HK-2 (cell line): Measurements from ENCODE around the gene TRIM32.
A peak's percentile ranks its signal among the peaks of the same experiment; 100 is the strongest.

Source experiments
- DNase-seq: peaks from one replicate; pipeline ENCODE4 v3.0.0-alpha.2; 2018; ENCODE audit not compliant: unreplicated experiment

TRIM32 gene

GRCh38 chr9:116705531-116705930 lies 18.4 kb downstream of the TRIM32 start:
- no peak for DNase-seq

GRCh38 chr9:116706310-116707290 lies 19.5 kb downstream of the TRIM32 start:
- DNase-seq: no peak

- DNase-seq: no peak
These were observed 25.7 kb downstream of the TRIM32 start for GRCh38 chr9:116712781-116713180.

GRCh38 chr9:116713271-116713670 lies 26.2 kb downstream of the TRIM32 start:
- no peak for DNase-seq

- no peak for DNase-seq
These were observed 28.6 kb downstream of the TRIM32 start for GRCh38 chr9:116715751-116716150.

- no peak for DNase-seq
These were observed 29.3 kb downstream of the TRIM32 start for GRCh38 chr9:116716438-116716837.

- no peak for DNase-seq
These were observed 30.0 kb downstream of the TRIM32 start for GRCh38 chr9:116717150-116717549.

GRCh38 chr9:116718111-116718510 lies 31.0 kb downstream of the TRIM32 start:
- no peak for DNase-seq

GRCh38 chr9:116720111-116720510 lies 33.0 kb downstream of the TRIM32 start:
- DNase-seq: no peak

- no peak for DNase-seq
These were observed 34.3 kb downstream of the TRIM32 start for GRCh38 chr9:116721411-116721810.

GRCh38 chr9:116721944-116722343 lies 34.8 kb downstream of the TRIM32 start:
- DNase-seq: no peak

GRCh38 chr9:116724123-116724522 lies 37.0 kb downstream of the TRIM32 start:
- no peak for DNase-seq

- no peak for DNase-seq
These were observed 39.5 kb downstream of the TRIM32 start for GRCh38 chr9:116726602-116727001.

GRCh38 chr9:116733010-116733641 lies 46.0 kb downstream of the TRIM32 start:
- DNase-seq: no peak

GRCh38 chr9:116736399-116737151 lies 49.5 kb downstream of the TRIM32 start:
- DNase-seq: no peak

- peak; percentile 86 for DNase-seq
These were observed 50.0 kb downstream of the TRIM32 start for GRCh38 chr9:116737152-116737546.

- no peak for DNase-seq
These were observed 54.1 kb downstream of the TRIM32 start for GRCh38 chr9:116741086-116741740.

- DNase-seq: no peak
These were observed 54.6 kb downstream of the TRIM32 start for GRCh38 chr9:116741742-116742141.

GRCh38 chr9:116749176-116749575 lies 62.1 kb downstream of the TRIM32 start:
- no peak for DNase-seq

- DNase-seq: no peak
These were observed 62.7 kb downstream of the TRIM32 start for GRCh38 chr9:116749772-116750171.

GRCh38 chr9:116750510-116750909 lies 63.4 kb downstream of the TRIM32 start:
- no peak for DNase-seq
